PFSK-1 (cell line): Measurements from ENCODE around the gene JMJD1C.

Experiments used
- FOXP2 ChIP-seq: optimal IDR thresholded peaks from 2 replicates; pipeline ENCODE3; 2011; ENCODE audit warnings: borderline replicate concordance, control low read depth, inconsistent platforms; ENCODE audit not compliant: insufficient read depth; ENCODE audit errors: extremely low read length, extremely low read depth
- POLR2AphosphoS5 ChIP-seq: IDR thresholded peaks from 2 replicates; pipeline ENCODE4 v1.6.1; 2012; ENCODE audit warnings: low read depth, mild to moderate bottlenecking, control low read depth, low read length, moderate library complexity
- SIN3A ChIP-seq: IDR thresholded peaks from 2 replicates; pipeline ENCODE4 v1.6.1; 2012; ENCODE audit warnings: mild to moderate bottlenecking, low read length, moderate library complexity, borderline replicate concordance; ENCODE audit not compliant: insufficient read depth
- TF ChIP-seq, protein P1 (sequence below), 2 experiments: IDR thresholded peaks; 2 replicates each; pipeline versions ENCODE4 v1.6.1 to v1.8.0; 2011 to 2012; ENCODE audit warnings: low read depth in 2 of 2, low read length in 2 of 2, control low read depth in 1 of 2, inconsistent platforms in 1 of 2, mild to moderate bottlenecking in 1 of 2, moderate library complexity in 1 of 2; ENCODE audit not compliant: insufficient read depth in 1 of 2

DNA sequence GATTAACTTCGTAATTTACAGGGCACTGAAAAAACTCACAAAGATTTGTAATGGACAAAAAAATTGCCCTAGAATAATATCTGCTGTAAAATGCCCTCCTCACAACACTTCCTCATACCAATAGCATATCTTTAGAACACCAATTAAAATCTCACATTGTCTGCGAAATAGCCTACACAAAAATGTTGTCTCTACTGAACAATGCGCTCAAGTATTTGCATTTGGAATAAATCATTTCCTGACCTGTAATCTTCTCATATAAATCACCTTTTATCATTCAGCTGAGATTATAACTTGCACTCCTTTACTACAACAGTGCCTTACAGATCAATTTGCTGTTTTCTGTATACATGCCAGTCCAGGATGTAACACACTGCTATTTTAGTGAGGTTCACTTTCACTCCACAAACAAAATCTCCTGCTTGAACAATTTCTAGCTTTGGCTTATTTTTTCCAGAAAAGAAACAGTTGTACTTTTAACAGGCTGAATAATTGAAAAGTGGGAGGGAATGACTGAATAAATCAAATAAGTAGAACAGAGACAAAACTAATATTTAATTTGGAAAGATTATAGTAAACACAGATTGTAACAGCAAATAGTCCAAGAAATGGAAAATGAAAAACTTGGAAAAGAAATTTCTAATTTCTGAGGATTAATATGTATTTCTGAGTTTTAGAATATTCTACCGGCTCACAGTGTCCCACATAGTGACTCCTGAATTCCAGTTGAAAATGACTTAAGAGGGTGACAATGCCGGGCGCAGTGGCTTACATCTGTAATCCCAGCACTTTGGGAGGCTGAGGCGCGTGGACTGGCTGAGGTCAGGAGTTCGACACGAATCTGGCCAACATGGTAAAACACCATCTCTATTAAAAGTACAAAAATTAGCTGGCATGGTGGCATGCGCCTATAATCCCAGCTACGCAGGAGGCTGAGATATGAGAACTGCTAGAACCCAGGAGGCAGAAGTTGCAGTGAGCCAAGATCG is 30.6 kb downstream of the JMJD1C start:
- TF ChIP-seq POLR2AphosphoS5 = no peak
- no peak for TF ChIP-seq SIN3A
- TF ChIP-seq, protein P1, sequence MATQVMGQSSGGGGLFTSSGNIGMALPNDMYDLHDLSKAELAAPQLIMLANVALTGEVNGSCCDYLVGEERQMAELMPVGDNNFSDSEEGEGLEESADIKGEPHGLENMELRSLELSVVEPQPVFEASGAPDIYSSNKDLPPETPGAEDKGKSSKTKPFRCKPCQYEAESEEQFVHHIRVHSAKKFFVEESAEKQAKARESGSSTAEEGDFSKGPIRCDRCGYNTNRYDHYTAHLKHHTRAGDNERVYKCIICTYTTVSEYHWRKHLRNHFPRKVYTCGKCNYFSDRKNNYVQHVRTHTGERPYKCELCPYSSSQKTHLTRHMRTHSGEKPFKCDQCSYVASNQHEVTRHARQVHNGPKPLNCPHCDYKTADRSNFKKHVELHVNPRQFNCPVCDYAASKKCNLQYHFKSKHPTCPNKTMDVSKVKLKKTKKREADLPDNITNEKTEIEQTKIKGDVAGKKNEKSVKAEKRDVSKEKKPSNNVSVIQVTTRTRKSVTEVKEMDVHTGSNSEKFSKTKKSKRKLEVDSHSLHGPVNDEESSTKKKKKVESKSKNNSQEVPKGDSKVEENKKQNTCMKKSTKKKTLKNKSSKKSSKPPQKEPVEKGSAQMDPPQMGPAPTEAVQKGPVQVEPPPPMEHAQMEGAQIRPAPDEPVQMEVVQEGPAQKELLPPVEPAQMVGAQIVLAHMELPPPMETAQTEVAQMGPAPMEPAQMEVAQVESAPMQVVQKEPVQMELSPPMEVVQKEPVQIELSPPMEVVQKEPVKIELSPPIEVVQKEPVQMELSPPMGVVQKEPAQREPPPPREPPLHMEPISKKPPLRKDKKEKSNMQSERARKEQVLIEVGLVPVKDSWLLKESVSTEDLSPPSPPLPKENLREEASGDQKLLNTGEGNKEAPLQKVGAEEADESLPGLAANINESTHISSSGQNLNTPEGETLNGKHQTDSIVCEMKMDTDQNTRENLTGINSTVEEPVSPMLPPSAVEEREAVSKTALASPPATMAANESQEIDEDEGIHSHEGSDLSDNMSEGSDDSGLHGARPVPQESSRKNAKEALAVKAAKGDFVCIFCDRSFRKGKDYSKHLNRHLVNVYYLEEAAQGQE (IDR thresholded peaks at IDR 0.05; ENCODE audit: insufficient read depth in 1 of 2, low read depth in 2 of 2, low read length in 2 of 2) = no peak
- no peak for TF ChIP-seq FOXP2
